Measurements from ENCODE around the gene GPAM. TPM values are rescaled to one million over a fixed set of nuclear protein-coding genes. Genes with fewer than 3 reads are reported as not detected.
A peak's percentile ranks its signal among the peaks of the same experiment; 100 is the strongest.
"Not testable (repeated sequence)": the region's sequence is repeated elsewhere in the genome, so short reads cannot be mapped to it uniquely, and the experiment has no call there.

The GPAM gene
- total RNA-seq, 1 experiment from 2014 or later = 10.3 TPM

DNA sequence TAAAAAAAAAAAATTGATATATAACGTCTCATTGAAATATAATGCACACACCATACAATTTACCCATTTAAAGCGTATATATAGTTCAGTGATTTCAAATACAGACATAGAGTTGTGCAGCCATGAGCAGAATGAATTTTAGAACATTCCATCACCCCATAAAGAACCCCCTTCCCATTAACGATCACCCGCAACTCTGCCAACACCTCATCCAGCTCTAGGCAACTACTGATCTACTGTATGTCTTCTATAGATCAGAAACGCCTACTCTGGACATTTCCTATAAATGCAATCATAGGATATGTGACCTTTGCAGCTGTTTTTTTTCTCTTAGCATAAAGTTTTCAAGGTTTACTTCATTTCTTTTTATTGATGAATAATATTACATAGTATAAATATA lies 33.4 kb upstream of the GPAM start:
- DNase-seq (ENCODE audit: low read depth) = no peak

DNA sequence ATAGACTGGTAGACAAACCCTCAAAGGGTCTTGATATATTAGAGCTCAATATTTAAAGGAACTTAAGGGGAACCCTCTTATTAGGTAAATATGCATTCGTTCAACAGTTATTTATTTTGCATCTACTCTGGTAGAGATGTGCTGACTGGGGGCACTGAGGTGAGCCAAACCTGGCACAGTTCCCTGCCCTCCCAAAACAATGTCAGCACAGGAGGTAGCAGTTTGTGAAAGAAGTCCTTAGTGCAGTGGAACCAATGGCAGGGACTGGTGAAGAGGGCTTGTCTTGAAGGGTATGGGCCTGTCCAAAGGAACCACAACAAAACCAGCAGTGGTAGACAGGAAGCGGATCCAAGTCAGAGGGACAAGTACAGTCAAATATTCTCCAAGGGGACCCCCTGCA lies 32.6 kb upstream of the GPAM start:
- DNase-seq (ENCODE audit: low read depth) = no peak

DNA sequence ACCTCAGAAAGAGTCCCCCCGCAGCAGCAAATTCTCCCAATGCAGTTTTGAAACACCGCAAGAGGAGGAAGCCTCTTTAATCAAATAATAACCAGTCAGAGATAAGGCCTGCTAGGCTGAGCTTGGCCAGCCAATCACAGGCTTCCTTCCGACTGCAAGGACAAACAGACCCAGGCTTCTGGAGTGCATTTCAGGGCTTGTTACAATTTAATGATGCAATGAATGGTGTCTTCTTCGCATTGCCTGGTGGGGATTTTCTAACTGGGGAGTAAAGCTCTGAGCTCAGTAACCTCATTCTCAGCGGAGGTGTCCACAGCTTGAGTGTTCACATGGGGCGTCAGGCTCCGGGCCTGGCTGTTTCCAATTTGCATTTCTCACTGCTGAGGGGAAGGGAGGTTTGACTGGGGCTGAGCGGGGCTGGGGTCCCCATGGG lies 31.8 kb upstream of the GPAM start:
- no peak for DNase-seq (ENCODE audit: low read depth)

GRCh38 chr10:112214298-112214926 lies 30.8 kb upstream of the GPAM start:
- no peak for DNase-seq (ENCODE audit: low read depth)

- peak; percentile 52 for DNase-seq (ENCODE audit: low read depth)
Measured at GRCh38 chr10:112213836-112214235, 30.3 kb upstream of the GPAM start.

- DNase-seq (ENCODE audit: low read depth) = no peak
Measured at GRCh38 chr10:112213098-112213823, 29.7 kb upstream of the GPAM start.

DNA sequence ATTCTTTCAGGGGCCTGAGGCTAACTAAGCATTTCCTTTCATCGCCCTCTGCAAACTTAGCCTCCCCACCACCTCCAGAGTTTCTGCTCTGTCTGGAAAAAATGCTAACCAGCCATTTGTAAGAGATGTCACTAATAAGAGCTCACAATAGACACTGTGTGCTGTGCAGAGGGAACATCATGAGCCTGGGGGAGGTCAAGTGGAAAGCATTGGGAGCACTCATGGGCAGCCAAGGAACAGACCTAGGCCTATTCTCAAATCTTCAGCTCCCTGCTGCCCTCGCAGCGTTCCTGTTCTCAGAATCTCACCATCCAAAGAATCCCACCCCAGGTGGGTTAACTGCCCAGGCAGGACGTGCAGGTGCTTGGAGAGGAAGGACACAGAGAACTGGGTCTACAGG lies 27.1 kb upstream of the GPAM start:
- DNase-seq (ENCODE audit: low read depth) = no peak

- peak; percentile 52 for DNase-seq (ENCODE audit: low read depth)
Measured at GRCh38 chr10:112209684-112210131, 26.1 kb upstream of the GPAM start.

GRCh38 chr10:112208997-112209396 lies 25.4 kb upstream of the GPAM start:
- DNase-seq (ENCODE audit: low read depth) = no peak

GRCh38 chr10:112208292-112208691 lies 24.7 kb upstream of the GPAM start:
- DNase-seq (ENCODE audit: low read depth) = no peak

- no peak for DNase-seq (ENCODE audit: low read depth)
Measured at GRCh38 chr10:112203328-112204076, 19.9 kb upstream of the GPAM start.

DNA sequence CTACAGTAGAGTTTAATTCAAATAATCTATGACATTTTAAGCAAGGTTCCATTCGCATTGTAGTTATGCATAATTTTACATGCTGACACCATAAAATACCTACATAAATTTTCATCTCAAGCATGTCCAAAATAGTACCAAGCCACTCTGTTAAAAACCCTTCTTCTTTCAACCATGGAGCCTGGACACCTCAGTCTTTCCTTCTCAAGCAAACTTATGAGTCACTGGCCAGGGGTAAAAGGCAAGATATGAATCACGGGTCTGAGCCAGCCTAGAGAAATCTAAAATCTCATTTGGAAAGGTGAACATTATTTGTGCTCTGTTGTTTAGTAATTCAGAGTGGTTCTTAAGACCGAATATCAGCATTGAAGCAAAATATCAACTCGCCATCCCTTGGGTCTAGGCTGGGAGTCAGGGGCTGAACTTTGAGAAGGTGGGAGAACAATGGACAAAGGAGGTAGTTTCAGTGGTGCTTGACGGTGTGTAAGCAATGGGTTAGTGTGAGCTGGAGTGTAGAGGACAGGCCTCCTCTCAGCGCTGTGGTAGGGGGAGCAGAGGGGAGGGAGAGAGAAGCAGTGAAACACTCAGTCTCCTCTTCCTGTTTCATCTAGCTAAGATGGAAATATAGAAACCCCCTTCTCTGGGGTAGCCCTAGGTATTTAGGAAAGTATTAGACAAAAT lies 19.1 kb upstream of the GPAM start:
- DNase-seq (ENCODE audit: low read depth) = peak; percentile 54

DNA sequence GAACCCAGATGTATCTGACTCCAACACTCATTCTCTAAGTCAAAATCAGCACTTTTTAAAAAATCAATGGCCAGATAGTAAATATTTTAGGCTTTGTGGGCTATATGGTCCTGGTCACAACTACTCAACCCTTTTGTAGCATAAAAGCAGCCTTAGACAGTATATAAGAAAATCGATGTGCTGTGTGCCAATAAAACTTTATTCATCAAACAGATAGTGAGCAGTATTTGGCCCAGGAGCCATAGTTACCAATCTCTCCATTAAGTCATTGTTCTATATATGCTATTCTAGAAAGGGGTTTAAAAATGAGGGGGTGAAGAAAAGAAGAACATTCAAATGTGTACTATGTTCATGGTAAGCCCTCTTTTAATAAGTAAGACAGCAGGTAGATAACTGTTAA lies 18.5 kb upstream of the GPAM start:
- DNase-seq (ENCODE audit: low read depth) = no peak

DNA sequence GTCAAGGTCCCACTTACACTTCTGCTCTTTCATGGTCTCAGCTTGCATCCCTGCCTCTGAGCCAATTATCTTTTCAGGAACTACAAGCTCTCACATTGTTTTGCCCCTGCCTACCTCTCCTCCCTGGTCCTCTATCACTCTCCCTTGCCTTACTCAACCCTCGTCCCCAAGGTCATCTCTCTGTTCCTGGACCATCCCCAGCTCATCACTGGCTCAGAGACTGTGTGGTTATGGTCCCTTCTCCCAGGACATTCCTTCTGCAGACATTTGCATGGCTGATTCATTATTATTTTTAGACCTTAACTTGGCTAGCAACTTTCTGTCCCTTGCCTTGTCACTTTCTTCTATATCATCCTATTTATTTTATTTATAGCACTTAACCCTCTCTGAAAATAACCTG lies 17.8 kb upstream of the GPAM start:
- DNase-seq (ENCODE audit: low read depth) = no peak

DNA sequence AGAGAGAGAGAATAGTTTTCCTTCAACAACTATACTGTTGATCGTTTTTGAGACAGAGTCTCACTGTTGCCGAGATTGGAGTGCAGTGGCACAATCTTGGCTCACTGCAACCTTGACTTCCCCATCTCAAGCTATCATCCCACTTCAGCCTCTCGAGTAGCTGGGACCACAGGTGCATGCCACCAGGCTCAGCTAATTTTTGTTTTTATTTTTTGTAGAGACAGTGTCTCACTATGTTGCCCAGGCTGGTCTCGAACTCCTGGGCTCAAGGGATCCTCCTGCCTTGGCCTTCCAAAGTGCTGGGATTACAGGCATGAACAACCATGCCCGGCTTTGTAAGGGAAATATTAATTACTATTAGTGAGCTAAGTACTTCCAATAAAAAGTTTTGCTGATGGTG lies 16.7 kb upstream of the GPAM start:
- DNase-seq (ENCODE audit: low read depth) = not testable (repeated sequence)

- not testable (repeated sequence) for DNase-seq (ENCODE audit: low read depth)
Measured at GRCh38 chr10:112197662-112198061, 14.1 kb upstream of the GPAM start.

DNA sequence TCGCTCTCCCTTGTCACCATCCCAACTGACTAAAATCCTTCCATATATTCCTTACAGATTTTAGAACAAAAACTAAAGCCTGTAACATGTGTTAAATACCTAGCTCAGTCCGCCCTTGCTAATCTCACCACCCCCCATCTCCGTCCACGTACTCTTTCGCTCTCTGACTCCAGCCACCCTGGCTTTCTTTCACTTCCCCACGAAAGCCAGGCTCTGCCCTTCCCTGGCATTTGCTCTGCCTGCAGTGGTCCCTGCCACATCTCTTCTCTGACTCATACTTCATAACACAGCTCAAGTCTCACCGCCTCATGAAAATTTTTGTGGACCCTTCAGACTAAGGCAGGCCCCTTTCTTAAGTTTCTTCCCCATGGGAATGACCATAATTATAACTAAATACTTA lies 11.7 kb upstream of the GPAM start:
- DNase-seq (ENCODE audit: low read depth) = no peak

- DNase-seq (ENCODE audit: low read depth) = no peak
Measured at GRCh38 chr10:112191791-112192190, 8.2 kb upstream of the GPAM start.

DNA sequence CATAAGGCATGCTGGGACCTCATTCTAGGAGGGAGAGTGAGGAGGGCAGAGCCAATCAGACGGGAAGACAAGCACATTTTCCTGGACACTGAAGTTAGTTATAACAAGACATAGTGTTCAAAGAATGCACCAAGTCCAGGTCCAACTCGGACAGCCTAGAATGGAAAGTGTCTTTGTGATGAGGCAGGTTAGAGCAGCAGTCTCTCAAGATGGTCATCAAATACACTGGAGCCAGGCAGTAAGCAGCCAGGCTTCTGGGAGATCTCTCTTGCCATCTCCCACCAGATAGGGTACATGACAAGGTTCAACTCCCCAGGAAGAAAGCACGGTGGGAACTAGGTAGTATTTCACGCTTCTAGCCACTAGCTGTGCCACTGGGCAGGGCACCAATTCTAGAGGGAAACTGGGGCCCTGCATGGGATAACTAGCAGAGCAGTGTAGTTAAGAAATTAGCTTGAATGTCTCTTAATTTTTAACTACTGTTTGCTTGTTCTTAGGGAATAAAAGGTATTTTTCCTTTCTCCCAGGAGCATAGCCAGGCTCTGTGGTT lies 7.6 kb upstream of the GPAM start:
- DNase-seq (ENCODE audit: low read depth) = no peak

GRCh38 chr10:112189465-112189864 lies 5.9 kb upstream of the GPAM start:
- DNase-seq (ENCODE audit: low read depth) = no peak

DNA sequence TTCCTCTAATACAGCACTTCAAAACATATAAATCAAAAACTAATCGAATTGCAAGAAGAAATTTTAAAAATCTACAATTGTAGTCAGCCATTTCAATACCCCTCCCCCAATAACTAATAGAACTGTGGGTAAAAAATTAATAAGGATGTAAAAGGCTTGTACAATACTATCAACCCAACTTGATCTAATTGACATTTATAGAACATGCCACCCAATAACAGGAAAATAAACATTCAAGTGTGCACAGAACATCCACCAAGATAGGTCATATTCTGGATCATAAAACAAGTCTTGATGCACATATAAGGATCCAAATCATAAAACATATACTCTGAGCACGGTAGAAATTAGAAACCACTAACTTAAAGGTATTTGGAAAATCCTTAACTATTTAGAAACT lies 4.0 kb upstream of the GPAM start:
- DNase-seq (ENCODE audit: low read depth) = no peak

DNA sequence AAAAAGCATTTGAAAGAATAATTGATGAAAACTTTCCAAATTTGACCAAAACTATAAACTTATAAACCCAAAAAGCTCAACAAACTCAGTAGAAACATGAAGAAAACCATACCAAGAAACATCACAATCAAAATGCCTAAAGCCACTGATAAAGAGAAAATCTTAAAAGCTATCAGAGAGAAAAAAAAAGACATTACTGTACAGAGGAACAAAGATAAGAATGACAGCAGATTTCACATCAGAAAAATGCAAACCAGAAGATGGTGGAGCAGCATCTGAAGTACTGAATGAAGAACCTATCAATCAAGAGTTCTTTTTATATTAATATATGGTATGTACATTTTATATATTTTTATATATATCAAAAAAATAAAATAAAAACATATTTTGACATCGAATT lies 2.4 kb upstream of the GPAM start:
- no peak for DNase-seq (ENCODE audit: low read depth)
